ENCODE results near the gene PLD1. TPM values are rescaled to one million over a fixed set of nuclear protein-coding genes. Genes with fewer than 3 reads are reported as not detected.

The PLD1 gene
- total and polyA plus RNA-seq, 8 donors = 3.4 to 43.0 (median 11.0) TPM

DNA sequence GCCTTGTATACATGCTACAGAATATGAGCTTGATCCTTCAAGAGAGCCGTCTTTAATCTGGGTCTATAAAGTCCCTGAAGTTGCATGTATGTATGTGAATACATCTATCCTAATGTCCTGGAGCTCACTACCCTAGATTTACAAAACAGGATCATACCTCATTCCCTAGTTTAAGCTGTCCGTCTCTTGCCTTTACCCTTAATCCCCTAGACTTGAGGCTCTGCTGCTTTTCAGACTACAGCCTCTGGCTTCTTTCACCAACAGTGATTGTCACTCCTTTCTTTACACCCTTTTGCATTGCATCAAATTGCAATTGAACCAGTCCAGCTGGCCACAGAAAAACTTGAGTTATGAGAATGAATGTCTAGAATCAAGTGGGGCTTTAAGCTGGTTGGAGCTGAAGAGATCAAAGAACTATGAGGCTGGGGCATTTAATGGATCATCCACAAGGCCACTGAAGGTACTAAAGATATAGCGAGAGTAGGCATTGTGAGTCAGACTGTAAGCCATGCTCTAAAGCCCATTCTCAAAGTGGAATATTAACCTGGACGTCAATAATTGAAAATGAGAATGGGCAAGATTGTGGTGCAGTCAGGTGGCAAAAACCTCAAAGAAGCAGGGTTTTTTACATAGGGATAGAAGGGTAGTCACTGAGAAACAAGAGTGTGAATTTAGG is 12.3 kb upstream of the PLD1 start:
- Histone ChIP-seq H3K36me3 (no peaks in the 10 kb centered on the region), H3K9me3 (no peaks in the 10 kb centered on the region), H3K27ac (no peak overlapping the region), H3K27me3 (no peaks in the 10 kb centered on the region), H3K4me1 (peaks cover 0 to 20% (median 5%) of the 10 kb centered on the region in 4 donors), H3K4me3 (no peak overlapping the region)
- DNase-seq = no peak
- TF ChIP-seq, protein P1, sequence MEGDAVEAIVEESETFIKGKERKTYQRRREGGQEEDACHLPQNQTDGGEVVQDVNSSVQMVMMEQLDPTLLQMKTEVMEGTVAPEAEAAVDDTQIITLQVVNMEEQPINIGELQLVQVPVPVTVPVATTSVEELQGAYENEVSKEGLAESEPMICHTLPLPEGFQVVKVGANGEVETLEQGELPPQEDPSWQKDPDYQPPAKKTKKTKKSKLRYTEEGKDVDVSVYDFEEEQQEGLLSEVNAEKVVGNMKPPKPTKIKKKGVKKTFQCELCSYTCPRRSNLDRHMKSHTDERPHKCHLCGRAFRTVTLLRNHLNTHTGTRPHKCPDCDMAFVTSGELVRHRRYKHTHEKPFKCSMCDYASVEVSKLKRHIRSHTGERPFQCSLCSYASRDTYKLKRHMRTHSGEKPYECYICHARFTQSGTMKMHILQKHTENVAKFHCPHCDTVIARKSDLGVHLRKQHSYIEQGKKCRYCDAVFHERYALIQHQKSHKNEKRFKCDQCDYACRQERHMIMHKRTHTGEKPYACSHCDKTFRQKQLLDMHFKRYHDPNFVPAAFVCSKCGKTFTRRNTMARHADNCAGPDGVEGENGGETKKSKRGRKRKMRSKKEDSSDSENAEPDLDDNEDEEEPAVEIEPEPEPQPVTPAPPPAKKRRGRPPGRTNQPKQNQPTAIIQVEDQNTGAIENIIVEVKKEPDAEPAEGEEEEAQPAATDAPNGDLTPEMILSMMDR (IDR thresholded peaks at IDR 0.05) = no peak
- WGBS, 5 donors = 67 to 94% (median 84%) methylated on average over 4 of the region's 4 CpGs
- intact Hi-C loops (cut with DNase I; ENCODE audit: low total_unique reads) = no loop called here

DNA sequence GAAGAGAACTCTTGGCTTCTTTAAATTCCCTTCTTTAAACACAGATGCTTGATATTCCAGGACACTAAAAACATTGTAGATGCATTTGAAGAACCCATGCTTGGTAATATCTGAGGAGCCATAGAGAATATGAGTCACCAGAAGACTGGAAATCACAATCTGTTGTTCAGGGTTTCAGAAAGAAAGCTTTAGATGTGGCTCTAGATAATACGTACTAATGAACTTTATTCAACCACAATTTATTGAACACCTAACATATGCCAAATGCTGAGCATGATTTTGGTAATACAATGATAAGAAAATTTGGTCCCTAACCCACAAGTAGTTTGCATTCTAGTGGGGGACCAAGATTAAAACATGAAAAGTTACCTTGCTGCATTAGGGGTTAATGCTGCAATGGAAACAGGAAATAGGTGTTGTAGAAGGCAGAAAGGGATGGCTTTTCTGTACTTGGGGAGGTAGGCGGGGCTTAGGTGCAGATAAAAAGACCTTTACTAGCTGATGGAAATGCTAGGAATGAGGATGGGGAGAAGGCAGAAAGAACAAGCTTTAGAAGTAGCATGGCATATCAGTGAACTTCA is 11.6 kb upstream of the PLD1 start:
- Histone ChIP-seq H3K4me3 (no peak overlapping the region), H3K36me3 (no peaks in the 10 kb centered on the region), H3K27me3 (no peaks in the 10 kb centered on the region), H3K27ac (no peak overlapping the region), H3K9me3 (no peaks in the 10 kb centered on the region), H3K4me1 (peaks cover 0 to 20% (median 5%) of the 10 kb centered on the region in 4 donors)
- WGBS, 5 donors = 40 to 59% (median 47%) methylated on average over 2 of the region's 2 CpGs
- DNase-seq = no peak
- TF ChIP-seq POLR2A (IDR thresholded peaks at IDR 0.05) = no peak
- no peak for TF ChIP-seq POLR2AphosphoS5 (IDR thresholded peaks at IDR 0.05)
- TF ChIP-seq, protein P1 (IDR thresholded peaks at IDR 0.05) = no peak
- no peak for TF ChIP-seq EP300 (IDR thresholded peaks at IDR 0.05)
- intact Hi-C loops (cut with DNase I; ENCODE audit: low total_unique reads) = no loop called here

DNA sequence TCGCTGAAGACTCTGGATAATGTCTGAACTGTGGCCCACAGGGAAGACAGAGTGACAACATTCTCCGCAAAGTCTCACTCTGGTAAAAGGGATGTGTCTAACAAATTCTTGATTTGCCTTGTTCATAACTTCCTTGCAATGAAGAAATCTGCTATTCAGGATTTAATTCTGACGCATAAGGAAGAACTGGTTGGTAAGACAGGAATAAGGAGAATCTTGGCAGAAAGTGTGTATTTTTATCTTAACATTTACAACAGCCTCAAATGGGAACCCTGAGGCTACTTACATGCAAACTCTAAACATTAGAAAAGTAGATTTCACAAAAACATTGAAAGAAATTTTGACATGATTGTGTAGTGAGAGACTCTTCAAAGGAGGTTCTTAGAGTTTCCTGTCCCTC is 10.8 kb upstream of the PLD1 start:
- DNase-seq = no peak
- TF ChIP-seq POLR2AphosphoS5 (IDR thresholded peaks at IDR 0.05) = no peak
- TF ChIP-seq POLR2A (IDR thresholded peaks at IDR 0.05) = no peak
- TF ChIP-seq, protein P1 (IDR thresholded peaks at IDR 0.05) = no peak
- no peak for TF ChIP-seq EP300 (IDR thresholded peaks at IDR 0.05)
- whole genome bisulfite sequencing, 5 donors = 87 to 94% (median 91%) methylated on average over 3 of the region's 3 CpGs
- H3K4me3 ChIP-seq = no peak overlapping the region
- H3K27me3 ChIP-seq = no peaks in the 10 kb centered on the region
- peaks cover 0 to 20% (median 5%) of the 10 kb centered on the region in 4 donors for H3K4me1 ChIP-seq
- no peak overlapping the region for H3K27ac ChIP-seq
- no peaks in the 10 kb centered on the region for H3K36me3 ChIP-seq
- intact Hi-C loops (cut with DNase I; ENCODE audit: low total_unique reads) = no loop called here
- no peaks in the 10 kb centered on the region for H3K9me3 ChIP-seq

DNA sequence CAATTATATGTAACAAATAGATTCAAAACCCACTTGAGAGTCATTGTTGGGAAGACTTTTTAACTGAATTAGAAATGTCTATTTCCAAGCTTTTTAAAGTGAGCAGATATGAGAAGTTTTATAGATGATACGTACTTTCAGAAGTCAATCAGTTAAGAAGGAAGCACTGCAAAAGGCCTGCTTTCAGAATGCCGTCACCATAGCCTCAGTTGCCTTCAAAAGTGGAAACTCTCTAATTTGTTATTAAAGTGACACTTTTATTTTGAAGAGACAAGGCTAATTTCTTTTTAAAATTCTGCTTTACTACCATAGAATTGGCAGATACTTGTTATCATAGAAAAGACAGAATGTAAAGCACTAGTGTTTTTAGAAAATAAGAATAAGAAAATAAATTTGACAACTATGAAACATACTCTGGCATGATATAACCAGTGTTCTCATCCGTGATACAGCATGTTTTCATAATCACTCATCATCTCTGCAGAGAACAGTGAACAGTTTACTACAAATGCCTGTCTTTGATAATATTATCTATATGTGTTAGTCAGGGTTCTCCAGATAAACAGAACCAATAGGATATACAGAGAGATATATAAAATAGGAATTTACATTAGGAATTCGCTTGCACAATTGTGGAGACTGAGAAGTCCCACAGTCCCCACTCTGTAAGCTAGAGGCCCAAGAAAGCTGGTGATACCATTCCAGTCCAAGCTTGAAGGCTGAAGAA is 7.0 kb upstream of the PLD1 start:
- Histone ChIP-seq H3K27me3 (no peaks in the 10 kb centered on the region), H3K27ac (no peak overlapping the region), H3K9me3 (no peaks in the 10 kb centered on the region), H3K4me1 (peaks cover 0 to under 1% (median 0%) of the 10 kb centered on the region in 4 donors), H3K4me3 (no peak overlapping the region), H3K36me3 (no peaks in the 10 kb centered on the region)
- TF ChIP-seq POLR2A (IDR thresholded peaks at IDR 0.05) = no peak
- TF ChIP-seq, protein P1 (IDR thresholded peaks at IDR 0.05) = no peak
- TF ChIP-seq EP300 (IDR thresholded peaks at IDR 0.05) = no peak
- TF ChIP-seq POLR2AphosphoS5 (IDR thresholded peaks at IDR 0.05) = no peak
- intact Hi-C loops (cut with DNase I; ENCODE audit: low total_unique reads) = no loop called here
- 81 to 93% (median 89%) methylated on average over 4 of the region's 4 CpGs for WGBS, 5 donors
- no peak for DNase-seq
